Peyer's patch (tissue), 4 donors: ENCODE measurements around the gene DDX28.

Source experiments
- CTCF ChIP-seq, 6 experiments: fragments of 450-650 bp in 4 of 6; fragments of 200-600 bp in 2 of 6; sonication (generic) in 1 of 6; IDR thresholded peaks; one replicate each; pipeline ENCODE4 v1.5.1; 2017 to 2019; ENCODE audit warnings: antibody characterized with exemption in 6 of 6, mild to moderate bottlenecking in 3 of 6, moderate library complexity in 1 of 6
- POLR2A ChIP-seq, 2 donors: fragments of 450-650 bp; IDR thresholded peaks; one replicate each; pipeline ENCODE4 v1.5.1; 2017; ENCODE audit warnings: antibody characterized with exemption in 2 of 2, mild to moderate bottlenecking in 2 of 2, moderate library complexity in 2 of 2

- no peak for TF ChIP-seq POLR2A (IDR thresholded peaks at IDR 0.05)
- no peak for TF ChIP-seq CTCF (IDR thresholded peaks at IDR 0.05)
Measured at GRCh38 chr16:68021490-68021889, 1.5 kb downstream of the DDX28 start.
